GM12874 (cell line): Measurements from ENCODE around the gene DYSF.

Source experiments
- TF ChIP-seq, protein P1 (sequence below): IDR thresholded peaks from 2 replicates; pipeline ENCODE4 v1.5.1; 2011; ENCODE audit warnings: low read depth, mild to moderate bottlenecking, control low read depth, low read length, moderate library complexity; ENCODE audit not compliant: insufficient read depth

Gene DYSF

DNA sequence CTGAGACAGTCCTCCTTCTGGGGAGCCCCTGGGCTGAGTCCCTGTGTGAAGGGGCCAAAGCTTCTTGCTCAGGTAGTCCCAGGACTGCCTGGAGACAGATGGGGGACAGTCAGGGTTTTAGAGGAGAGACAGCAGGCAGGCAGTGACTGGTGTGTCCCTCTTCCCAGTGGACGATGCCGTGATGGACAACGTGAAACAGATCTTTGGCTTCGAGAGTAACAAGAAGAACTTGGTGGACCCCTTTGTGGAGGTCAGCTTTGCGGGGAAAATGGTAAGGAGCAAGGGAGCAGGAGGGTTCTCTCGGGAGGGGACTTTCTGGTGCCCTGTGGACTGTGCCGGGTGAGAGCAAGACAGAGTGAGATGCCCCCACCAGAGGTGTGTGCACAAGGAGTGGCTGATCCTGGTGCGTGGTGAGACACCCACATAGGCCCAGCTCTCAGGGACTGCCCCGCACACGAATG lies 74.8 kb downstream of the DYSF start:
- TF ChIP-seq, protein P1, sequence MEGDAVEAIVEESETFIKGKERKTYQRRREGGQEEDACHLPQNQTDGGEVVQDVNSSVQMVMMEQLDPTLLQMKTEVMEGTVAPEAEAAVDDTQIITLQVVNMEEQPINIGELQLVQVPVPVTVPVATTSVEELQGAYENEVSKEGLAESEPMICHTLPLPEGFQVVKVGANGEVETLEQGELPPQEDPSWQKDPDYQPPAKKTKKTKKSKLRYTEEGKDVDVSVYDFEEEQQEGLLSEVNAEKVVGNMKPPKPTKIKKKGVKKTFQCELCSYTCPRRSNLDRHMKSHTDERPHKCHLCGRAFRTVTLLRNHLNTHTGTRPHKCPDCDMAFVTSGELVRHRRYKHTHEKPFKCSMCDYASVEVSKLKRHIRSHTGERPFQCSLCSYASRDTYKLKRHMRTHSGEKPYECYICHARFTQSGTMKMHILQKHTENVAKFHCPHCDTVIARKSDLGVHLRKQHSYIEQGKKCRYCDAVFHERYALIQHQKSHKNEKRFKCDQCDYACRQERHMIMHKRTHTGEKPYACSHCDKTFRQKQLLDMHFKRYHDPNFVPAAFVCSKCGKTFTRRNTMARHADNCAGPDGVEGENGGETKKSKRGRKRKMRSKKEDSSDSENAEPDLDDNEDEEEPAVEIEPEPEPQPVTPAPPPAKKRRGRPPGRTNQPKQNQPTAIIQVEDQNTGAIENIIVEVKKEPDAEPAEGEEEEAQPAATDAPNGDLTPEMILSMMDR: no peak

DNA sequence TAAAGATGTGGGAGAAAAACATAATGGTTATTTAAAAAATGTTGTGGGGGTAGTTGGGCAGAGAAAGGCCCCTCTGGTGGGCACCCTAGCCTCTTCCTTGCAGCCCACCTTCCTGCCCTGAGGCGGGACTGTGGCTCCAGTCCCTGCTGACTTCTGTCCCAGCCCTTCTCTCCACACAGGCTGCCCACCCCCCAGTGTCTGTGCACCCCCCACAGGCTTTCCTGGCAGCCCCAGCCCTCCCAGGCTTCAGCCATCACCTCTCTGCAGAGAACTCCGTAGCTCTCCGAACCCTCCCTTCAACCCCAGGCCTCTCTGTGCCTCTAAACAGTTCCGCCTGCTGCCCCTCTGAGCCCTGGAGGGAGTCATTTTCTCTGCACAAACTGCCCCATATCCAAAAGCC lies 75.4 kb downstream of the DYSF start:
- TF ChIP-seq, protein P1: no peak

DNA sequence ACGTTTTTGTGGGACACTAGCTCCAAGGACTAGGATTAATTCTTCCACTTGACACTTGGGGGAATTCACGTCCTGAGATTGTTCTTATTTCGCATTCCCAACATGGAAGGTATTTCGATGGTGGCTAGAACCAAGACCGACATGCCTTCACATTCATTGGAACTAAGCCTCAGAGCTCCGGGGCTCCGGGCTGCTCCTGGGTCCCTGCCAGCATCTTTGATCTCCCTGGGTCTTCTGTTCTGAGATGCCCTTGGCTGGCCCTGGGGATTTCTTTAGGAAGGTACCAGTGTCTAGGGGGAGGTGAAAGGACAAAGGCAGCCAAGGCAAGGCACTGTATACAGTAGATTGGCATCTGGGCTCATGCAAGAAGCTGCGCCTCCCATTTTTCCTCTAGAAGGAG lies 76.8 kb downstream of the DYSF start:
- TF ChIP-seq, protein P1: no peak

DNA sequence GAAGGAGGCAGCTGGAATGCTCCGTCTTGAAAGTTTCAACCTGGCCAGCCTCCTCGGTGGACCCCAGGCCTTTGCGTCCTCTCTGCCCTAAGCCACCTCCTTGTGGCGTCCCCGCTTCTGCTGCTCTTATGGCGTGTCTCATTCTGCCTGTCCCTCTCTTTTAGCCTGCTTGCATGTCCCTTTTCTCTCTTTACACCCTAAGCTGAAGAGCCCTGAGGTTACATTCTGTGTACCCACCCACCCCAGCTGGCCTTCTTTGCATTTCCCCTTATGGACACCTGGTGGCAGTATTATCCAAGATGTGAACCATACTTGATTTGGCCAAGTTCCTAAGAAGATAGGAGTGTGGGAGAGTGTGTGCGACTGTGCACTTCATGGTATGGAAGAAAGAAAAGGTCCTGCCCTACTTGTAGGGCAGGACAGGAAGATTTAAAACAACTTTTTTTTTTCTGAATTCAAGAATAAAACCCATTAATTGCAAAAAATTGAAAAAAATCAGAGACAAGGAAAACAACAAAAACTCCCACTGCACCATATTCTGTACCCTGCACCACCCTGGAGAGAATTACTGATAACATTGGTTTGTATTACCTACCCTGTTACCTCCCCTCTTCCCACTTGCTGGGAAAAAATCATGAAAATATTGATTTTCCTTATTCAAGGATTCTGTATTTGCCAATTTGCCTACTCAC lies 77.4 kb downstream of the DYSF start:
- TF ChIP-seq, protein P1: peak; percentile 60; the same call in 1 of the 2 replicates

DNA sequence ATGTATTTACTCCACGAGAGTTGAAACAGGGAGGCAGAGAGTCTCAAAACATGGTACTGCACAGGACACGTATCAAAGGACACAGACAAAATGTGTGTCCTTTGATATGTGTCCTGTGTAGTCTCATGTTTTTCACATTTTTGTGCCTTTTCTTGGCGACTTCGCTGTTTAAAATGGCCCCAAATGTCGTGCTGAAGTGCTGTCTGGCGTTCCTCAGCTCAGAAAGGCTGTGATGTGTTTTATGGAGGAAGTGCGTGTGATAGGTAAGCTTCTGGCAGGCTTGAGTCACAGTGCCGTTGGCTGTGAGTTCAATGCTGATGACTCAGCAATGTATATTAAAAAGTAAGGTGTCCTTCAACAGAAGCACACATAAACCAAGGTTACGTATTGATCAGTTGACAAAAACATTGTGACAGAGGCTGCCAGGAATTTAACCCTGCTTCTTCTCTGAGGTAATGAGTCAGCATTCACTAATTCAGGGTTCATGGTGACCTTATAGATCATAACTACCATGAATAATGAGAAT lies 78.2 kb downstream of the DYSF start:
- TF ChIP-seq, protein P1: no peak

DNA sequence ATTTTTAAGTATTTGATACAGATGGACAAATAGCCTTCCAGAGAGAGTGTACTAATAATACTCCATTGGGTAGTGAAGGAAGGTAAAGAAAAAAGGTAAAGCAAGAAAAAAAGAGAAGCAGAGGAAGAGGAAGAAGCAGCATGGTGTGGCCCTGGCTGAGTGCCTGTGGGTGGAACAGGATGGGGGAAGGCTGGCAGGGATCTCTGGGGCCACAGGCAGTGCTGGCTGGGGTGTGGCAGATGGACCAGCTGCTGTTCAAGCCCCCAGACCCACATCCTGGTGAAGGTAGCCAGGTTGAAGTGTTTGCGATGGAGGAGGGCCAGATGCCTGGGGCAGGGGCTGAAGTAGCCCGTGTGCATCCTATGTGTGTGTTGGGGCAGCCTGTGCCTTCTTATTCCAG lies 79.0 kb downstream of the DYSF start:
- TF ChIP-seq, protein P1: no peak

DNA sequence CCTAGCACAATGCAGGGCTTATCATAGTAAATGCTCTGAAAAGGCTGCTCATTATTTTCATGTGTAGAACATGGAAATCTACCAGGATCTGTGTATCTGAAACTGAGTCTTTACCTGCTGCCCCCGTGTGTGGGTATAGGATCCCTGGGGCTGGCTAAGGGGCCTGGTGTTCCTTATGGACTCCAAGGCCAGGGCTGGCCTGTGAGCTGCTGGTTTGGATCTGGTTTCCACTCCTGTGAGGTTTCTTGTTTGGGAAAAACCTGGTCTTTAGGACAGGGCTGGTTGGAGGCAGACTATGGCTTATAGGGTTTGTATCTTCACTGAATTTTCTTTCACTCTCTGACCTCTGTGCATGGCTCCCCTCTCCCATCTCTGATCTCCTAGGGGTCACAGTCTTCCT lies 80.8 kb downstream of the DYSF start:
- TF ChIP-seq, protein P1: no peak
